HG03280 (cell line): Measurements from ENCODE around the gene ZNF423.

Experiments used
- ATAC-seq: cut with Tn5 transposase; IDR thresholded peaks from one replicate; pipeline ENCODE4 v1.9.1; 2021; ENCODE audit warnings: mild to moderate bottlenecking, moderate library complexity; ENCODE audit not compliant: unreplicated experiment

ZNF423 gene

GRCh38 chr16:49545741-49546448, 310.0 kb downstream of the ZNF423 start:
- ATAC-seq, result no peak

- ATAC-seq, result no peak
These were observed 310.7 kb downstream of the ZNF423 start for GRCh38 chr16:49545243-49545642.

GRCh38 chr16:49544828-49545227, 311.1 kb downstream of the ZNF423 start:
- no peak for ATAC-seq

GRCh38 chr16:49543631-49543946, 312.3 kb downstream of the ZNF423 start:
- no peak for ATAC-seq

GRCh38 chr16:49542946-49543630, 312.8 kb downstream of the ZNF423 start:
- no peak for ATAC-seq

- ATAC-seq, result no peak
These were observed 313.5 kb downstream of the ZNF423 start for GRCh38 chr16:49542391-49542891.

- no peak for ATAC-seq
These were observed 315.1 kb downstream of the ZNF423 start for GRCh38 chr16:49540836-49541235.

GRCh38 chr16:49539758-49540157, 316.2 kb downstream of the ZNF423 start:
- no peak for ATAC-seq

- ATAC-seq, result no peak
These were observed 317.9 kb downstream of the ZNF423 start for GRCh38 chr16:49537924-49538459.

GRCh38 chr16:49534901-49535610, 320.9 kb downstream of the ZNF423 start:
- no peak for ATAC-seq

- ATAC-seq, result no peak
These were observed 322.5 kb downstream of the ZNF423 start for GRCh38 chr16:49533422-49533821.

- ATAC-seq, result no peak
These were observed 323.0 kb downstream of the ZNF423 start for GRCh38 chr16:49532873-49533272.

GRCh38 chr16:49531931-49532840, 323.7 kb downstream of the ZNF423 start:
- ATAC-seq, result no peak

- ATAC-seq, result no peak
These were observed 324.5 kb downstream of the ZNF423 start for GRCh38 chr16:49531425-49531824.

GRCh38 chr16:49530427-49530970, 325.4 kb downstream of the ZNF423 start:
- no peak for ATAC-seq

- ATAC-seq, result no peak
These were observed 326.4 kb downstream of the ZNF423 start for GRCh38 chr16:49529411-49530045.

- ATAC-seq, result no peak
These were observed 327.0 kb downstream of the ZNF423 start for GRCh38 chr16:49528866-49529288.

- no peak for ATAC-seq
These were observed 327.6 kb downstream of the ZNF423 start for GRCh38 chr16:49528060-49528865.

GRCh38 chr16:49527611-49528010, 328.3 kb downstream of the ZNF423 start:
- ATAC-seq, result no peak
